Epithelial cell of umbilical artery (primary cell): Measurements from ENCODE around the gene AKAP11. TPM values are rescaled to one million over a fixed set of nuclear protein-coding genes. Genes with fewer than 3 reads are reported as not detected.

ENCODE experiments used
- total RNA-seq: library from RNA; depleted of rRNA; stranded (reverse); fragments of >200 nt; gene quantifications from 2 replicates; pipeline ENCODE4 v1.2.3, GENCODE V29; 2014

Gene AKAP11
- total RNA-seq = 13.6 and 15.0 TPM in 2 replicates

GRCh38 chr13:42272115-42272803, at the start of gene AKAP11:
AKAP11 (plus strand) TSS chr13:42272152; CDS start chr13:42286349, 14,197 bp downstream.

Other genes with a start within 250 kb of the AKAP11 start
- gene DGKH, start 223.5 kb upstream of the AKAP11 start, total RNA-seq = 13.3 and 17.2 TPM in 2 replicates